HEK293T (cell line): ENCODE results near the gene CNTN6.

Source experiments
- CTCF ChIA-PET: fragments of 350-600 bp; formaldehyde crosslinking; extraction: SDS; loops from one replicate; lab custom pipeline; 2021; ENCODE audit warnings: antibody characterized with exemption, inconsistent platforms; lab: Yijun Ruan, JAX
- POLR2A ChIA-PET: fragments of 350-600 bp; formaldehyde crosslinking; extraction: SDS; loops from one replicate; lab custom pipeline; 2020; ENCODE audit warnings: antibody characterized with exemption, inconsistent platforms; lab: Yijun Ruan, JAX
- DNase-seq: peaks from one replicate; pipeline ENCODE4 v3.0.0; 2012; ENCODE audit warnings: mixed read lengths; ENCODE audit errors: extremely low spot score
- ARNT ChIP-seq: fragments of 450-650 bp; IDR thresholded peaks from 2 replicates; pipeline ENCODE4 v1.6.1; 2017; ENCODE audit warnings: mild to moderate bottlenecking
- BHLHE40 ChIP-seq: fragments of 450-650 bp; IDR thresholded peaks from 2 replicates; pipeline ENCODE4 v1.6.1; 2016; ENCODE audit warnings: mild to moderate bottlenecking, moderate library complexity, borderline replicate concordance
- CTBP1 ChIP-seq: fragments of 450-650 bp; IDR thresholded peaks from 2 replicates; pipeline ENCODE4 v1.6.1; 2016; ENCODE audit warnings: borderline replicate concordance
- ELF4 ChIP-seq: fragments of 450-650 bp; IDR thresholded peaks from 2 replicates; pipeline ENCODE4 v1.6.1; 2017; ENCODE audit warnings: antibody characterized with exemption
- FOXA1 ChIP-seq: fragments of 450-650 bp; IDR thresholded peaks from 2 replicates; pipeline ENCODE4 v1.6.1; 2016; ENCODE audit warnings: mild to moderate bottlenecking
- FOXK2 ChIP-seq: fragments of 450-650 bp; IDR thresholded peaks from 2 replicates; pipeline ENCODE4 v1.6.1; 2016; ENCODE audit warnings: mild to moderate bottlenecking
- FOXM1 ChIP-seq: fragments of 450-650 bp; IDR thresholded peaks from 2 replicates; pipeline ENCODE4 v1.6.1; 2017; ENCODE audit warnings: mild to moderate bottlenecking, borderline replicate concordance
- HDGF ChIP-seq: fragments of 450-650 bp; IDR thresholded peaks from 2 replicates; pipeline ENCODE4 v1.6.1; 2017; ENCODE audit warnings: antibody characterized with exemption, borderline replicate concordance
- L3MBTL2 ChIP-seq: fragments of 450-650 bp; conservative IDR thresholded peaks from 2 replicates; pipeline ENCODE4 v1.6.1; 2016; ENCODE audit warnings: mild to moderate bottlenecking
- LEF1 ChIP-seq: fragments of 450-650 bp; IDR thresholded peaks from 2 replicates; pipeline ENCODE4 v1.6.1; 2017; ENCODE audit warnings: mild to moderate bottlenecking, borderline replicate concordance
- NFRKB ChIP-seq: fragments of 450-650 bp; IDR thresholded peaks from 2 replicates; pipeline ENCODE4 v1.6.1; 2016; ENCODE audit warnings: mild to moderate bottlenecking, moderate library complexity
- SP1 ChIP-seq: fragments of 450-650 bp; IDR thresholded peaks from 2 replicates; pipeline ENCODE4 v1.6.1; 2017
- SUZ12 ChIP-seq: fragments of 450-650 bp; IDR thresholded peaks from 2 replicates; pipeline ENCODE4 v1.6.1; 2016; ENCODE audit warnings: mild to moderate bottlenecking
- TARDBP ChIP-seq: fragments of 450-650 bp; IDR thresholded peaks from 2 replicates; pipeline ENCODE4 v1.6.1; 2016
- ZNF384 ChIP-seq: fragments of 450-650 bp; IDR thresholded peaks from 2 replicates; pipeline ENCODE4 v1.6.1; 2016
- TF ChIP-seq, protein P1 (sequence below): fragments of 450-650 bp; IDR thresholded peaks from 2 replicates; pipeline ENCODE4 v1.6.1; 2016

CNTN6 gene

GRCh38 chr3:1103525-1103924 is 10.7 kb downstream of the CNTN6 start:
- no peak for TF ChIP-seq ZNF384
- TF ChIP-seq NFRKB = no peak
- no peak for TF ChIP-seq FOXA1
- TF ChIP-seq ARNT = no peak
- TF ChIP-seq LEF1 = no peak
- no peak for TF ChIP-seq HDGF
- no peak for TF ChIP-seq CTBP1
- TF ChIP-seq TARDBP = no peak
- no peak for TF ChIP-seq BHLHE40
- no peak for TF ChIP-seq L3MBTL2
- TF ChIP-seq FOXM1 = no peak
- TF ChIP-seq, protein P1, sequence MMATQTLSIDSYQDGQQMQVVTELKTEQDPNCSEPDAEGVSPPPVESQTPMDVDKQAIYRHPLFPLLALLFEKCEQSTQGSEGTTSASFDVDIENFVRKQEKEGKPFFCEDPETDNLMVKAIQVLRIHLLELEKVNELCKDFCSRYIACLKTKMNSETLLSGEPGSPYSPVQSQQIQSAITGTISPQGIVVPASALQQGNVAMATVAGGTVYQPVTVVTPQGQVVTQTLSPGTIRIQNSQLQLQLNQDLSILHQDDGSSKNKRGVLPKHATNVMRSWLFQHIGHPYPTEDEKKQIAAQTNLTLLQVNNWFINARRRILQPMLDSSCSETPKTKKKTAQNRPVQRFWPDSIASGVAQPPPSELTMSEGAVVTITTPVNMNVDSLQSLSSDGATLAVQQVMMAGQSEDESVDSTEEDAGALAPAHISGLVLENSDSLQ = no peak
- ChIA-PET CTCF (no interaction called here), POLR2A (no interaction called here)
- DNase-seq = no peak

GRCh38 chr3:1117843-1118473 is 25.1 kb downstream of the CNTN6 start:
- TF ChIP-seq SUZ12 (no peak), CTBP1 (no peak), BHLHE40 (no peak), FOXA1 (no peak)
- TF ChIP-seq, protein P1 = no peak
- POLR2A ChIA-PET = no interaction called here
- no peak for DNase-seq
- CTCF ChIA-PET = no interaction called here

- TF ChIP-seq CTBP1 (no peak), FOXM1 (no peak), ZNF384 (no peak), SP1 (no peak), SUZ12 (no peak), ARNT (no peak), HDGF (no peak), TARDBP (no peak), L3MBTL2 (no peak), FOXA1 (no peak), BHLHE40 (no peak), LEF1 (no peak), FOXK2 (no peak), ELF4 (no peak), NFRKB (no peak)
- TF ChIP-seq, protein P1 = no peak
- POLR2A ChIA-PET = no interaction called here
- DNase-seq = no peak
- CTCF ChIA-PET = no interaction called here
Measured at GRCh38 chr3:1131166-1131565, 38.3 kb downstream of the CNTN6 start.

DNA sequence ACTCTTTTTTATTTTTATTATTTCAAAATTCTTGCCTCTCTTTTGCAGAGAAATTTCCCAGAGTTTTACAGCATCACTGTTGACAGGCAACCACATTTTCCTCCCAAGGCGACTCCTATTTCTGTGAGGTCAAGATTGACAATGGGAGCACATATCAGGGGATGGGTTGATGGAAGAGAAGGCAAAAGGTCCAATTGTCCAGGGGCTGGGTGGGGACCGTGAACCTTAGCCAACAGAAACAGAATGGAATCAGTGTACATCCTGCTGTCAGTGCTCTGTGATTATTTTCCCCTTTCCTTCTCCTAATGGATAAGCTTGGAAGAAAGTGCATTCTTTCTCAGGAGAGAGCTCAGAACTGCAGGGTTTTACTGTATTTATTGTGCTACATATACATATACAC is 42.4 kb downstream of the CNTN6 start:
- no peak for DNase-seq
- CTCF ChIA-PET = no interaction called here
- no peak for TF ChIP-seq SP1
- no peak for TF ChIP-seq HDGF
- TF ChIP-seq BHLHE40 = no peak
- no peak for TF ChIP-seq ELF4
- no peak for TF ChIP-seq FOXM1
- no peak for TF ChIP-seq LEF1
- TF ChIP-seq CTBP1 = no peak
- TF ChIP-seq FOXK2 = no peak
- TF ChIP-seq ARNT = no peak
- TF ChIP-seq SUZ12 = no peak
- no peak for TF ChIP-seq L3MBTL2
- TF ChIP-seq FOXA1 = no peak
- TF ChIP-seq NFRKB = no peak
- no peak for TF ChIP-seq TARDBP
- POLR2A ChIA-PET = no interaction called here

DNA sequence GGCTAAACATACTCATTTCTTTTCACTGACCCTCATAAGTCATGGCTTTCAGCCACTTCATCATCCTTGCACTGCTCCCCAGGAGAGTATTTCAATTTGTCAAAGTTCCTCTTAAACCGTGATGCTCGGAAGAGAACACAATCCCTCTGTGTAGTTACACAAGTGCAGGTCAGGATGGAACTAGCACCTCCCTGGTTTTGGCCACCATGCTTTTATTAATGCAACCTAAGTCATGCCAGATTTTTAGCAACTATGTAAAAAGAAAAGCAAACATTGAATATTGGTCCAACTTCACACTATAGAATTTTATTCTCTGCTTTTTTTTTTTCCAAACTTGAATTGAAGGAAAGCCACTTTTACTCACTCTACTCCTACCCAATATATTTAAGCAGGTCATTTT is 45.2 kb downstream of the CNTN6 start:
- POLR2A ChIA-PET = no interaction called here
- no peak for DNase-seq
- CTCF ChIA-PET = no interaction called here
- no peak for TF ChIP-seq SUZ12
- no peak for TF ChIP-seq ZNF384
- TF ChIP-seq SP1 = no peak
- TF ChIP-seq TARDBP = no peak
- TF ChIP-seq FOXA1 = no peak
- TF ChIP-seq ELF4 = no peak
- no peak for TF ChIP-seq ARNT
- TF ChIP-seq FOXM1 = no peak
- TF ChIP-seq, protein P1 = no peak
- TF ChIP-seq BHLHE40 = no peak
- TF ChIP-seq HDGF = no peak
- no peak for TF ChIP-seq NFRKB
- no peak for TF ChIP-seq L3MBTL2
- no peak for TF ChIP-seq CTBP1
- TF ChIP-seq LEF1 = no peak
- TF ChIP-seq FOXK2 = no peak
